MM.1S (cell line): ENCODE data around the gene ZMYM4.

Experiments used
- EZH2 ChIP-seq: fragments of 300-600 bp; sonication (generic); optimal IDR thresholded peaks from 2 replicates; pipeline ENCODE3; 2017; ENCODE audit warnings: low read depth, mild to moderate bottlenecking, antibody characterized with exemption, low read length, mixed read lengths
- TF ChIP-seq, protein P1 (sequence below): fragments of 300-600 bp; sonication (generic); IDR thresholded peaks from 2 replicates; pipeline ENCODE4 v1.5.1; 2016; ENCODE audit warnings: antibody characterized with exemption, low read length, mixed read lengths

DNA sequence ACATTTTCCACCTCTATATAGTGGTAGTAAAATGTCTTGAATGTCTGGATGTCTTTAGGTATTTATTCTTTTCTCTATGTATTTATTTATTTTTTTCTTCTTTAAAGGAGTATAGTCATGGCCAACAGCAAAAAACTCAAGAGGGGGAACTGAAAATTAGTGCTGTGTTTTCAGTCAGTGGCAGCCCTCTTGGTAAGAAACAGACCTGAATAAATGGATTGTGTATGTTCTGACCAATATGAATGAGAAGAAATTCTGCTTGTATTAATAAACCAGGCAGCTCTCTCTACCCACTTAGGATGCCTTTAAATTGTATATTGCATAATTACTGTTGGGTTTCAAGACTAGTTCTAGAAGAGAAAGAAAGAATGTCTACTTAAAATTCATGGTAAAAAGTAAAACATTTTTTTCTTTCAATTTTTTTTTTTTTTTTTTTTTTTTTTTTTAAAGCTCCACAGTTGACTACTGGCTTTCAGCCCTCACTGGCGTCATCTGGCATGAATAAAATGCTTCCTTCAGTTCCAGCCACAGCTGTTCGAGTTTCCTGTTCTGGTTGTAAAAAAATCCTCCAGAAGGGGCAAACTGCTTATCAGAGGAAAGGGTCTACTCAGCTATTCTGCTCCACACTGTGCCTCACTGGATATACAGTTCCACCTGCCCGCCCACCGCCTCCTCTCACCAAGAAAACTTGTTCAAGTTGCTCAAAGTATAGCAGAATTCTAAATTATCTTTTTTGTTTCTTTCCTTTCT, 101.6 kb downstream of the ZMYM4 start:
- TF ChIP-seq, protein P1, sequence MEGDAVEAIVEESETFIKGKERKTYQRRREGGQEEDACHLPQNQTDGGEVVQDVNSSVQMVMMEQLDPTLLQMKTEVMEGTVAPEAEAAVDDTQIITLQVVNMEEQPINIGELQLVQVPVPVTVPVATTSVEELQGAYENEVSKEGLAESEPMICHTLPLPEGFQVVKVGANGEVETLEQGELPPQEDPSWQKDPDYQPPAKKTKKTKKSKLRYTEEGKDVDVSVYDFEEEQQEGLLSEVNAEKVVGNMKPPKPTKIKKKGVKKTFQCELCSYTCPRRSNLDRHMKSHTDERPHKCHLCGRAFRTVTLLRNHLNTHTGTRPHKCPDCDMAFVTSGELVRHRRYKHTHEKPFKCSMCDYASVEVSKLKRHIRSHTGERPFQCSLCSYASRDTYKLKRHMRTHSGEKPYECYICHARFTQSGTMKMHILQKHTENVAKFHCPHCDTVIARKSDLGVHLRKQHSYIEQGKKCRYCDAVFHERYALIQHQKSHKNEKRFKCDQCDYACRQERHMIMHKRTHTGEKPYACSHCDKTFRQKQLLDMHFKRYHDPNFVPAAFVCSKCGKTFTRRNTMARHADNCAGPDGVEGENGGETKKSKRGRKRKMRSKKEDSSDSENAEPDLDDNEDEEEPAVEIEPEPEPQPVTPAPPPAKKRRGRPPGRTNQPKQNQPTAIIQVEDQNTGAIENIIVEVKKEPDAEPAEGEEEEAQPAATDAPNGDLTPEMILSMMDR: no peak
- no peak for TF ChIP-seq EZH2
